CD4-positive, alpha-beta T cell treated with Interleukin-17A for 1 hour (primary cell): ENCODE data around the gene CDH12.

Experiments
- DNase-seq: peaks from one replicate; pipeline ENCODE4 v3.0.0-alpha.2; 2020

CDH12 gene

GRCh38 chr5:21807953-21808352, 1045.2 kb downstream of the CDH12 start:
- no peak for DNase-seq

- DNase-seq, result no peak
Observed at GRCh38 chr5:21806943-21807342, 1046.2 kb downstream of the CDH12 start.

DNA sequence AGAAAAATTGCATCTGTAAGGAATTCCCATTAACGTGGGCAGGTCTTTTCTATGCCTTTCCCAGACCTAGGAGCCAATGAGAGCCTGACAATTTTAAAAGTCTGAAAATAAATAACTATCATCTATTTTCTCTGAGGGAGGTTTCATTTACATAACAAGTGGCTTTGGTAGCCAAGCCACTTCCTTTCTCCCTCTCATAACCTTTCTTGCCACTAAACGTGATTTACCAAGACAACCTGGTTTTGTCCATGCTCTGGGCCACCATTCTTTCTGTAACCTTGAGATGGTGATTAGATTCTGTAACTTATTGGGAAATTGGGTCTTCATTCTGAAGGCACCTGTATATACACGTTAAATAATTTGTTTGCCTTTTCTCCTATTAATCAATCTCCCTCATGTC, 1046.9 kb downstream of the CDH12 start:
- DNase-seq, result no peak

- DNase-seq, result no peak
Observed at GRCh38 chr5:21802869-21803490, 1050.2 kb downstream of the CDH12 start.

GRCh38 chr5:21802100-21802499, 1051.0 kb downstream of the CDH12 start:
- no peak for DNase-seq

DNA sequence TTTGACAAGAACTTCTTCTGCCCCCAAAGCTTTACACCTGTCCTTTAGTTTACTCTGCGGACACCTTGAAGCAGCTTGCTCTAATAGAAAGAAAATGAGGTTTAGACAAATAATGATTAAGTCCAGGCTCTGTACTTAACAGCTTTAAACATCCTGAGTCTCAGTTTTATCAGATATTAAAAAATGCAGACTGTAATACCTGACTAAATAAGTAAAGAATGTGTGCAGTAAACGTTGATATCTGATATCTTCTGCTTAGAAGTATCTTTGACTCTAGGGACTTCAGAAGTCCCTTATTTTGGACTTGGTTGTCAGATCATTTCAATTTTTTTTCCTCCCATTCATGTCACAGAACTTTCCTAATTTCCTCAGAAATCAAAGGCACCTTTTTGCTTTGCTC, 1060.4 kb downstream of the CDH12 start:
- no peak for DNase-seq

DNA sequence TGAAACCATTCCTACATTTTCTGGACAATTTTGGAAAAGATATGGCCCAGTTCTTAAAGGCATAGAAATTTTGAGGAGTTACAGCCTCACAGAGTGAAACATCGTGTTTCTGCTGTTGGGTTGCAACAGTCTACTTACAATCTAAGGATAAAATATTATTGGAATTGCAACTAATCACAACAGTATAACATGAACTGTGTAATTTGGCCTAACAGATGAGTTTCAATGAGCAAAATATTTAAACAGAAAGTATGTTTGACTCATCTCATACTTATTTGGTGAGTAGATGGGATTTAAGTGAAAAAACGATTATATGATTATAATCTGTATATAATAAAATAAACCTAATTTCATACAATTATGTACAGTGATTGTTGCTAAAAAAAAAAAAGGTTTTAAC, 1061.8 kb downstream of the CDH12 start:
- no peak for DNase-seq

GRCh38 chr5:21784487-21784886, 1068.7 kb downstream of the CDH12 start:
- DNase-seq, result no peak

- DNase-seq, result no peak
Observed at GRCh38 chr5:21783074-21783679, 1070.0 kb downstream of the CDH12 start.

GRCh38 chr5:21776466-21776865, 1076.7 kb downstream of the CDH12 start:
- DNase-seq, result no peak

- DNase-seq, result no peak
Observed at GRCh38 chr5:21774801-21775200, 1078.3 kb downstream of the CDH12 start.

DNA sequence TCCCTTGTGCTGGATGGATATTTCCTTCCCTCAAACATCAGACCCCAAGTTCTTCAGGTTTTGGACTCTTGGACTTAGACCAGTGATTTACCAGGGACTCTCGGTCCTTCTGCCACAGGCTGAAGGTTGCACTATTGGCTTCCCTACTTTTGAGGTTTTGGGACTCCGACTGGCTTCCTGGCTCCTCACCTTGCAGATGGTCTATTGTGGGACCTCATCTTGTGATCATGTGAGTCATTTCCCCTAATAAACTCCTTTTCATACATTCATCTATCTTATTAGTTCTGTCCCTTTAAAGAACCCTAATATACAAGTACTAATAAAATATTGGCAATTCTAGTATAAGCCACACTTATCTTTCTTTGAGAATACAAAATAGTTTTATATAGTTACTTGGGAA, 1078.9 kb downstream of the CDH12 start:
- DNase-seq, result no peak

DNA sequence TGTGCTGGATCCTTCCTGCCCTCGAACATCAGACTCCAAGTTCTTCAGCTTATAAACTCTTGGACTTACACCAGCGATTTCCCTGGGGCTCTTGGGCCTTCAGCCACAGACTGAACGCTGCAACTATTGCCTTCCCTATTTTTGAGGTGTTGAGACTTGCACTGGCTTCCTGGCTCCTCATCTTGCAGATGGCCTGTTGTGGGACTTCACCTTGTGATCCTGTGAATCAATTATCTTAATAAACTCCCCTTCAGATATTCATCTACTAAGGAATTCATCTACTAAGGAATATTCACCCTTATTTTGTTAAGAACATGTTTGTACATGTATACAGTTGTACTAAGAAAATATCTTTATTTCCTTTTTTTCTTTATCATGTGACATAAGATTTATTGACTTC, 1079.7 kb downstream of the CDH12 start:
- no peak for DNase-seq

DNA sequence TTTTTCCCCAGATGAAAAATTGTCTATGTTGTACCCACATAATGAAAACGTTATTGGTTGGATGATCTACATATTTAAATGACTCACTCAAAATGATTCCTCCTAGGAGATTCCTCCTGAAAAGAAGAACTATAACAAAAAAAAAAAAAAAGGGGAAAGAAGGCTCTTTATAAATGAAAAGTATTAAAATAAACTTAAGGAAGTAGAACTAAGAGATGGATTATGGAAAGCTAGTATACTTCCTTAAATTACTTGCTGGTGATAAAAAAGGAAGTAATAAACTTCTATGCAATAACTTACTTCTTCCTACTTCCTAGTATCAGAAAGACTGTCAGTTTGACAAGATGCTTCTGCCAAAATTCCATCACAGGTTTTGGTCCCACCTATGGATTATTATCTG, 1087.7 kb downstream of the CDH12 start:
- DNase-seq, result no peak

GRCh38 chr5:21739096-21739495, 1114.0 kb downstream of the CDH12 start:
- DNase-seq, result no peak

DNA sequence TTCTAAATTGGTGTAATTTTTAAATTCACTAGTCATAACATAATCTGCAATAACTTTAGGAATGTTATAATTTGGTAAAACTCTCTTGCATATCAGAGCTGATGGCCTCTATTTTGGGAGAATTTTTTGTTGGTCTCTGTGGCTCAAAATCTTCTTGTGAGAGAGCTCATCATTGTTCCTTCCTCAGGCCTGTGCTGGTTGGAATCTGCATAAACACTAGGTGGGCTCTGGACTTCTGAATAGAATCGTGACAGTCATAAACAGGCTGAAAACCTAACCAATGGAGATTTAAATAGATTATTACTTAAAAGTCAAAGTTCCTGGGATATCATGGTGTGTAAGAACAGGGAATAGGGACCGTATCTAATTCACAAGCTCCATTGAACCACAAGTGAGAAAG, 1129.6 kb downstream of the CDH12 start:
- DNase-seq, result no peak

GRCh38 chr5:21711866-21712758, 1141.0 kb downstream of the CDH12 start:
- DNase-seq, result no peak

DNA sequence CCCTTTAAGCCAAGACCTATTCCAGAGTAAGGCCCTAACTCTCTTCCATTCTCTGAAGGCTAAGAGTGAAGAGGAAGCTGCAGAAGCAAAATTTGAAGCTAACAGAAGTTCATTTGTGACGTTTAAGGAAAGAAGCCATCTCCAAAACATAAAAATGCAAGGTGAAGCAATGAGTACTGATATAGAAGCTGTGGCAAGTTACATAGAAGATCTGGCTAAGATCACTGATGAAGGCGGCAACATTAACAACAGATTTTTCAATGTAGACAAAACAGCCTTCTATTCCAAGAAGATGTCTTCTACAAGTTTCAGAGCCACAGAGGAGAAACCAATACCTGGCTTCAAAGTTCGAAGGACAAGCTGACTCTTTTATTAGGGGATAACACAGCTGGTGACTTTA, 1143.4 kb downstream of the CDH12 start:
- DNase-seq, result no peak

DNA sequence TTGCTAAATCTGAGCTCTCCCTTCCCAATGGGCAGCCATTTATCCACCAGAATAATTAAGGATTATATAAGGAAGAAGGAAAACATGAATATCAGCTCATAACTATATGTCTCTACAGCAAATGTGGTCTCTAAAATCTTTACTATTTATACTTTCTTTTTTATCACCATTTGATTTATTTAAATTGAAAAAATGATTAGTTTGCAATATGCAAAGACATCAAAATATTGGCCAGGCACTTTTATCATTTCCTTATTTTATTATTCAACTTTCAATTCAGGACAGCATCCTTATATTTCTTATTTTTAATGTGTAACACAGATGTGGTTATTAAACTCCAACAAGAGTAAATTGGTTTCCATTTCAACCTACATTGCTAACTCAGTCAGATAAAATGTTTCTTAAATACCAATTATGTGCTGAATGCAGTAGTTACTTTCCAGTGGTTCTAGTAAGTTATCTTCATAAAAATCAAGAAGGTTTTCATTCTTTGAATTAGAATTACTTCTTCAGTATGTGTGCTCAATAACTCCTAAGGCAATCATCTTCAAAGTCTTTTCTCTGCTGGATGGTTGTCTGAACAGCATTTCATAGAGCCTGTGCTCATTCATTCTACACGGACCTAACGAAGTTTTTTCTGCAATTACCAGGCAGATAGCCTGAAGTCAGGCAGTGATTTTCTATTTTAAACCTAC, 1148.0 kb downstream of the CDH12 start:
- no peak for DNase-seq

- DNase-seq, result no peak
Observed at GRCh38 chr5:21701317-21701716, 1151.8 kb downstream of the CDH12 start.
